ENCODE data around the gene MRPL37. TPM values are rescaled to one million over a fixed set of nuclear protein-coding genes. Genes with fewer than 3 reads are reported as not detected.

MRPL37 gene
- polyA plus RNA-seq, 1 donor (not counting 4 experiments of a cell fraction or from before 2014, with no cell fraction given) = 30.9 TPM

- H3K36me3 ChIP-seq (ENCODE audit: control insufficient read depth in 2 of 2, extremely low read depth in 1 of 2, insufficient read depth in 2 of 2, low read length in 2 of 2) = peaks cover 0 to 2% of the 10 kb centered on the region in 2 experiments
- dilution Hi-C loops (cut with MboI; ENCODE audit: extremely low pct_ligation_motif_present, low sequenced_read_pairs) = no loop called here
- H3K9me1 ChIP-seq (ENCODE audit: control insufficient read depth, extremely low read depth, insufficient read depth, low read length) = no peaks in the 10 kb centered on the region
- H3K9ac ChIP-seq (ENCODE audit: control insufficient read depth, extremely low read depth, insufficient read depth, low read length) = no peak overlapping the region
- H3K4me2 ChIP-seq (ENCODE audit: control insufficient read depth, extremely low read depth, insufficient read depth, low read depth, low read length) = no peak overlapping the region
- TF ChIP-seq EZH2 (IDR thresholded peaks at IDR 0.05; ENCODE audit: low read length) (no peak), CTCF (optimal IDR thresholded peaks at IDR 0.05 in 1 of 3, IDR thresholded peaks at IDR 0.05 in 1 of 3, conservative IDR thresholded peaks at IDR 0.05 in 1 of 3; ENCODE audit: extremely low read depth in 1 of 3, insufficient read depth in 2 of 3, low read length in 3 of 3) (no peak)
- no peak overlapping the region for H2AFZ ChIP-seq (ENCODE audit: control insufficient read depth, low read length)
- H3K4me3 ChIP-seq (ENCODE audit: control insufficient read depth in 2 of 3, extremely low read depth in 1 of 3, insufficient read depth in 2 of 3, low read depth in 1 of 3, low read length in 3 of 3) = no peak overlapping the region
- no peak for FAIRE-seq
- H3K79me2 ChIP-seq (ENCODE audit: control insufficient read depth, insufficient read depth, low read length) = no peaks in the 10 kb centered on the region
- no peak overlapping the region for H3K27ac ChIP-seq (ENCODE audit: control insufficient read depth, insufficient read depth, low read length)
- no peaks in the 10 kb centered on the region for H3K27me3 ChIP-seq (ENCODE audit: control insufficient read depth, extremely low read depth, insufficient read depth, low read length)
- DNase-seq (ENCODE audit: low read depth, low spot score) = no peak
- no peaks in the 10 kb centered on the region for H3K9me3 ChIP-seq (ENCODE audit: control insufficient read depth, low read depth, low read length)
- H3K4me1 ChIP-seq (ENCODE audit: control insufficient read depth, extremely low read depth, insufficient read depth, low read length) = no peaks in the 10 kb centered on the region
- no peaks in the 10 kb centered on the region for H4K20me1 ChIP-seq (ENCODE audit: control insufficient read depth, extremely low read depth, insufficient read depth, low read length)
These were observed 43.1 kb downstream of the MRPL37 start for GRCh38 chr1:54243022-54243421.

GRCh38 chr1:54244655-54245054, 44.7 kb downstream of the MRPL37 start:
- Histone ChIP-seq H3K27me3 (ENCODE audit: control insufficient read depth, extremely low read depth, insufficient read depth, low read length) (no peaks in the 10 kb centered on the region), H4K20me1 (ENCODE audit: control insufficient read depth, extremely low read depth, insufficient read depth, low read length) (no peaks in the 10 kb centered on the region), H3K9me3 (ENCODE audit: control insufficient read depth, low read depth, low read length) (no peaks in the 10 kb centered on the region), H3K4me1 (ENCODE audit: control insufficient read depth, extremely low read depth, insufficient read depth, low read length) (no peaks in the 10 kb centered on the region), H2AFZ (ENCODE audit: control insufficient read depth, low read length) (no peak overlapping the region), H3K4me3 (ENCODE audit: control insufficient read depth in 2 of 3, extremely low read depth in 1 of 3, insufficient read depth in 2 of 3, low read depth in 1 of 3, low read length in 3 of 3) (no peak overlapping the region), H3K36me3 (ENCODE audit: control insufficient read depth in 2 of 2, extremely low read depth in 1 of 2, insufficient read depth in 2 of 2, low read length in 2 of 2) (peaks cover 0 to 6% of the 10 kb centered on the region in 2 experiments), H3K79me2 (ENCODE audit: control insufficient read depth, insufficient read depth, low read length) (no peaks in the 10 kb centered on the region), H3K9ac (ENCODE audit: control insufficient read depth, extremely low read depth, insufficient read depth, low read length) (no peak overlapping the region), H3K9me1 (ENCODE audit: control insufficient read depth, extremely low read depth, insufficient read depth, low read length) (no peaks in the 10 kb centered on the region), H3K4me2 (ENCODE audit: control insufficient read depth, extremely low read depth, insufficient read depth, low read depth, low read length) (no peak overlapping the region), H3K27ac (ENCODE audit: control insufficient read depth, insufficient read depth, low read length) (no peak overlapping the region)
- dilution Hi-C loops (cut with MboI; ENCODE audit: extremely low pct_ligation_motif_present, low sequenced_read_pairs) = no loop called here
- DNase-seq (ENCODE audit: low read depth, low spot score) = no peak
- no peak for FAIRE-seq
- TF ChIP-seq EZH2 (IDR thresholded peaks at IDR 0.05; ENCODE audit: low read length) = no peak
- TF ChIP-seq CTCF (optimal IDR thresholded peaks at IDR 0.05 in 1 of 3, IDR thresholded peaks at IDR 0.05 in 1 of 3, conservative IDR thresholded peaks at IDR 0.05 in 1 of 3; ENCODE audit: extremely low read depth in 1 of 3, insufficient read depth in 2 of 3, low read length in 3 of 3) = no peak

Data from keratinocyte (primary cell).